HUES48 (cell line): ENCODE data around the gene C21orf58.
A peak's percentile ranks its signal among the peaks of the same experiment; 100 is the strongest.

Experiments used
- H3K27ac ChIP-seq: one replicate; pipeline ENCODE4 v1.7.0; 2013; ENCODE audit warnings: low read depth, low read length, inconsistent platforms
- H3K27me3 ChIP-seq: 2 replicates; pipeline ENCODE4 v1.6.1; 2013; ENCODE audit warnings: mild to moderate bottlenecking, low read length; ENCODE audit not compliant: control insufficient read depth, insufficient read depth
- H3K36me3 ChIP-seq: 2 replicates; pipeline ENCODE4 v1.6.1; 2013; ENCODE audit warnings: low read length; ENCODE audit not compliant: control insufficient read depth, insufficient read depth
- H3K4me1 ChIP-seq: 2 replicates; pipeline ENCODE4 v1.6.1; 2013; ENCODE audit warnings: mild to moderate bottlenecking, low read length; ENCODE audit not compliant: control insufficient read depth, insufficient read depth
- H3K4me3 ChIP-seq: 2 replicates; pipeline ENCODE4 v1.5.1; 2013; ENCODE audit warnings: mild to moderate bottlenecking, low read depth, low read length
- H3K9ac ChIP-seq: 2 replicates; pipeline ENCODE4 v1.6.1; 2013; ENCODE audit warnings: mild to moderate bottlenecking, low read depth, low read length, moderate library complexity
- H3K9me3 ChIP-seq: 2 replicates; pipeline ENCODE4 v1.6.1; 2013; ENCODE audit warnings: low read length; ENCODE audit not compliant: control insufficient read depth, insufficient read depth

C21orf58 gene

GRCh38 chr21:46308431-46308830 is 15.2 kb downstream of the C21orf58 start:
- Histone ChIP-seq H3K4me3 (no peak overlapping the region), H3K4me1 (no peaks in the 10 kb centered on the region), H3K27ac (no peak overlapping the region), H3K27me3 (no peaks in the 10 kb centered on the region), H3K9me3 (no peaks in the 10 kb centered on the region), H3K9ac (no peak overlapping the region), H3K36me3 (peaks cover 31% of the 10 kb centered on the region)

GRCh38 chr21:46307625-46308024 is 16.0 kb downstream of the C21orf58 start:
- Histone ChIP-seq H3K4me3 (no peak overlapping the region), H3K9me3 (no peaks in the 10 kb centered on the region), H3K9ac (no peak overlapping the region), H3K4me1 (no peaks in the 10 kb centered on the region), H3K36me3 (peaks cover 26% of the 10 kb centered on the region), H3K27ac (no peak overlapping the region), H3K27me3 (no peaks in the 10 kb centered on the region)

DNA sequence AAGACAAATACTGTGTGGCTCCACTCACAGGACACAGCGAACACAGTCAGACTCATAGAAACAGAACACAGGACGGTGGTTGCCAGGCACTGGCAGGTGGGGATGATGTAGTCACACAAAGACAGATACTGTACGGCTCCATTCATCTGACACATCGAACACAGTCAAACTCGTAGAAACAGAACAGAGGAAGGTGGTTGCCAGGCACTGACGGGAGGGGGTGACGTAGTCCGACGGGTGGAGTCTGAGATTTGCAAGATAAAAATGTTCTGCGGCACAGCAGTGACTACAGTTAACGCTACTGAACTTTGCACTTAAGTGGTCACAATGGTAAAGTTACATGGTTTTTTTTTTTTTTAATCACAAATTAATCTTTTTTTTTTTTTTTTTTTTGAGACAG is 18.7 kb downstream of the C21orf58 start:
- Histone ChIP-seq H3K4me3 (no peak overlapping the region), H3K36me3 (peaks cover 39% of the 10 kb centered on the region), H3K9me3 (no peaks in the 10 kb centered on the region), H3K9ac (no peak overlapping the region), H3K27me3 (no peaks in the 10 kb centered on the region), H3K27ac (no peak overlapping the region), H3K4me1 (no peaks in the 10 kb centered on the region)

GRCh38 chr21:46304437-46304836 is 19.2 kb downstream of the C21orf58 start:
- Histone ChIP-seq H3K9ac (no peak overlapping the region), H3K4me1 (no peaks in the 10 kb centered on the region), H3K9me3 (no peaks in the 10 kb centered on the region), H3K27ac (no peak overlapping the region), H3K4me3 (no peak overlapping the region), H3K36me3 (peaks cover 40% of the 10 kb centered on the region), H3K27me3 (no peaks in the 10 kb centered on the region)

DNA sequence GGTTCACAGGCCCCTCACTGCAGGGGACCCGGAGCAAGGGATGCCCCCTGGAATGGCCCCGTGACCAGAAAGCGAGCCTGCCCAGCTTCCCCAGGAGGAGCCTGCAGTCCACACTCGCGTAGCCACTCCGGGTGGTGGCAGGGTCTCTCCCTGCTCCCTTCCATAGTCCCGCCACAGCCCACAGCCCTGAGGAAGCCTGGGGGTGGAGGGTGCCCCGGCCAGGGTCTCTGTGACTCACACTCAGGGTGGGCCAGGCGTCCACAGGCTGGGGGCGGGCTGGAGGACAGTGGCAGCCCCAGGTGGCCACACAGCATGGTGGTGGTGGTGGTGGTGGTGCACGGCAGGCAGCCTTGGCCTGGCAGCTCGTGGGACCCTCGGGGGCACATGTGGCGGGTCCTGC is 21.9 kb downstream of the C21orf58 start:
- no peak overlapping the region for H3K9ac ChIP-seq
- peaks cover 6% of the 10 kb centered on the region; the same call in 1 of the 2 replicates for H3K27me3 ChIP-seq
- H3K4me3 ChIP-seq, result no peak overlapping the region
- peaks cover 33% of the 10 kb centered on the region for H3K36me3 ChIP-seq
- H3K27ac ChIP-seq, result no peak overlapping the region
- H3K4me1 ChIP-seq, result no peaks in the 10 kb centered on the region
- no peaks in the 10 kb centered on the region for H3K9me3 ChIP-seq

DNA sequence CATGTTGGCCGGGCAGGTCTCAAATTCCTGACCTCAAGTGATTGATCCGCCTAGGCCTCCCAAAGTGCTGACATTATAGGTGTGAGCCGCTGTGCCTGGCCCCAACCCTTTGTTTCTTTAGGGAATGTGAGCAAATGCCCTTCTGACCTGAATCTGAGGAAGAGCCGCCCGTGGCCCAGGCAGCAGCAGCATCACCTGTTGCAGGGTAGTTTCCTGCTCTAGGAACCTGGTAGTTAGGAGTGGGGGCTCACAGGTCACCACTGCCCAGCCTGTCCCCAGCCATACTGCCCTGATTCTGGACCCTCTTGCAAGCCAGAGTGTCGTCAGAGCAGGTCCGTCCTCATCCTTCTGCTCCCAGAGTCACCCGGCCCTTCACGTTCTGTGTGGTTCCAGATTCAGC is 24.5 kb downstream of the C21orf58 start:
- Histone ChIP-seq H3K27me3 (peaks cover 6% of the 10 kb centered on the region; the same call in 1 of the 2 replicates), H3K36me3 (peaks cover 23% of the 10 kb centered on the region), H3K4me3 (no peak overlapping the region), H3K27ac (no peak overlapping the region), H3K9me3 (no peaks in the 10 kb centered on the region), H3K9ac (no peak overlapping the region), H3K4me1 (peaks cover 5% of the 10 kb centered on the region; the same call in 1 of the 2 replicates)

DNA sequence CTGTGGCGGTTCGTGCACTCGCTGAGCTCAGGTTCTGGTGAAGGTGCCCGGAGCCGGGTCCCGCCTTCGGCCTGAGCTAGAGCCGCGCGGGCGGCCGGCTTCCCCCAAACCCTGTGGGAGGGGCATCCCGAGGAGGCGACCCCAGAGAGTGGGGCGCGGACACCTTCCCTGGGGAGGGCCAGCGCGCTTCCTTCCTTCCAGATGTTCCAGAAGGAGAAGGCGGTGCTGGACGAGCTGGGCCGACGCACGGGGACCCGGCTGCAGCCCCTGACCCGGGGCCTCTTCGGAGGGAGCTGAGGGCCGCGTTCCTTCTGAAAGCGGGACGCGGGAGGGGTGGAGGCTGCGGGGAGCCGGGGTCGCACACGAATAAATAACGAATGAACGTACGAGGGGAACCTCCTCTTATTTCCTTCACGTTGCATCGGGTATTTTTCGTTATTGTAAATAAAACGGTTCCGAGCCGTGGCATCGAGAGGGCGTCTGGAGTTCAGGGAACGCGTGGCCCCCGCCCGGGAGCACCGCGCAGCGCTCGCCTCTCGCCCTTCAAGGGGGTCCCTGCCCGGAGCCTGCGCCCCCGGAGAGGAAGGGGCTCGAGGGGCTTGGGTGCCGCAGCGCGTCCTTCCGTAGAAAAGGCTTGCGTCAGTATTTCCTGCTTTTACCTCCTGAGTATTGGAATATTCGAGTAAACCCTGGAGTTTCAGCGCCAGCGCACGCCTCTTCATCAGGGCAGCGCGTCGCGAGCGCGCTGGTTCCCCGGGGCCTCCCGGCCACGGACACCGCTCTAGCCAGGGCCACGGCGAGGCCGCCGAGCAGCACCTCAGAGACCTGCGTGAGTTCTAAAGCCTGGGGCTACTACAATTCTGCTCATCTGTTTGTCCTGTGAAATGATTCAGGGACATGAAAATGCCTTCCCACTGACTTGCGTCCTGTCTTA is 26.1 kb downstream of the C21orf58 start:
- no peaks in the 10 kb centered on the region for H3K9me3 ChIP-seq
- H3K4me1 ChIP-seq, result peaks cover 5% of the 10 kb centered on the region; the same call in 1 of the 2 replicates
- H3K4me3 ChIP-seq, result peak overlapping the region; percentile 59
- H3K27me3 ChIP-seq, result peaks cover 6% of the 10 kb centered on the region; the same call in 1 of the 2 replicates
- H3K36me3 ChIP-seq, result peaks cover 23% of the 10 kb centered on the region
- no peak overlapping the region for H3K27ac ChIP-seq
- H3K9ac ChIP-seq, result peak overlapping the region; percentile 13; the same call in 1 of the 2 replicates

DNA sequence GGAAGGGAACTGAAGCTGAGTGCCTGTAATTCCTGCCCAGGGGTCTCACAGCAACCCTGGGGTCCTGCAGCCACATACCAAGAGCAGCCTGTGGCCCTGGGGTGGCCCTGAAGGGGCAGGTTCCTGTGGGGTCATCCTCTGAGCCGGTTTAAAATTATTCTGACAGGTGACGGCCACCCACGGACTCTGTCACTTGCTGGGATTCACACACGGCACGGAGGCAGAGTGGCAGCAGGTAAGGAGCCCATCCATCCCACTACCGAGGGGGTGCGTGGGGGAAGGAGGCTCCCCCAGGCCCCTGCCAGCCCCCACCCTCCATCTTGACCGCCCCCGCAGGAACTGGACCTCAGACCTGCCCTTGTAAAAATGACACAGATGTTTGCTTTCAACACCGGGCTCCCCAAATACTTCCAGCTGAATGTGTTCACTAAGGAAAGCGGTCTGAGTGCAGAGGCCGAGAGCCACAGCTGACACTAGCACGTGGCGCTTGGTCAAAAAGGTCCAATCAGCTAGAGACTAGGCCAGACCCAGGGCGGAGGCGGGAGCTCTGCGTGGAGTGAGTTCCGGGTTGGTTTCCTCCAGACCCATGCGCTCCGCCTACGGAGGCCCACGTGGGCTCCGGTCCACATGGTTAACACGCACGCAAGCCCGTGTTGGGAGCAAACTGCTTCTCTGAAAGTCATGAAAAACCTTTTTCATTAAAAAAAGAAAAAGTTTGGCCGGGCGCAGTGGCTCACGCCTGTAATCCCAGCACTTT is 27.5 kb downstream of the C21orf58 start:
- H3K9me3 ChIP-seq, result no peaks in the 10 kb centered on the region
- no peak overlapping the region for H3K9ac ChIP-seq
- peak overlapping the region; percentile 28 for H3K27ac ChIP-seq
- peaks cover 6% of the 10 kb centered on the region; the same call in 1 of the 2 replicates for H3K27me3 ChIP-seq
- H3K4me3 ChIP-seq, result no peak overlapping the region
- peaks cover 5% of the 10 kb centered on the region; the same call in 1 of the 2 replicates for H3K4me1 ChIP-seq
- H3K36me3 ChIP-seq, result peaks cover 21% of the 10 kb centered on the region

- Histone ChIP-seq H3K27me3 (peaks cover 6% of the 10 kb centered on the region; the same call in 1 of the 2 replicates), H3K4me3 (no peak overlapping the region), H3K4me1 (peaks cover 5% of the 10 kb centered on the region; the same call in 1 of the 2 replicates), H3K9ac (no peak overlapping the region), H3K36me3 (peaks cover 17% of the 10 kb centered on the region), H3K9me3 (no peaks in the 10 kb centered on the region), H3K27ac (peak overlapping the region; percentile 20)
Observed at GRCh38 chr21:46295177-46295770, 28.4 kb downstream of the C21orf58 start.

DNA sequence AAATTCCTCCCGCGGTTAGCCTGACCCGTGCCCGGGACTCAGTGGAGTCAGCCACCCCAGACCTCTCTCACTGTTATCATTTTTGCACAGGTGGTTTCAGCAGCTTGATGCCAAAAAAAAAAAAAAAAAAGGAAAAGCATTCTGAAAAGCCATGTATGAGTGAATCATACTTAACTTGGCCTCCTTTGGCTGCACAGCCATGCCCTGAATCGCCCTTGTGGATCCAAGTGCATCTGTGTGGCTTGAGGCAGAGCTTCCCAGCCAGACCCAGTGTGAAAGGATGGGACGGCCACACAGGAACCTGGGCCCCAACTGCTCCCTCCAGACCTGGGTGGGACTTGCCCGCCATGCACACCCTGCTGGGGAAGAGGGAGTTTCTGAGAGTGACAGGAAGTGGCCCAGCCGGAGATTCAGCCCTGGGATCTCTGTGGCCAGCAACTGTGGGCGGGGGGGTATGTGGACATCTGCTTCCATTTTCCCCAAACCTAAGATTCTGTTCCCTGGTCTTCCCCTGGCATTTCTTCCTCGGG is 29.0 kb downstream of the C21orf58 start:
- Histone ChIP-seq H3K9ac (no peak overlapping the region), H3K36me3 (peaks cover 17% of the 10 kb centered on the region), H3K27ac (peak overlapping the region; percentile 20), H3K4me3 (no peak overlapping the region), H3K4me1 (peaks cover 5% of the 10 kb centered on the region; the same call in 1 of the 2 replicates), H3K9me3 (no peaks in the 10 kb centered on the region), H3K27me3 (peaks cover 6% of the 10 kb centered on the region; the same call in 1 of the 2 replicates)
